ENCODE measurements around the gene GATA6.

The GATA6 gene

DNA sequence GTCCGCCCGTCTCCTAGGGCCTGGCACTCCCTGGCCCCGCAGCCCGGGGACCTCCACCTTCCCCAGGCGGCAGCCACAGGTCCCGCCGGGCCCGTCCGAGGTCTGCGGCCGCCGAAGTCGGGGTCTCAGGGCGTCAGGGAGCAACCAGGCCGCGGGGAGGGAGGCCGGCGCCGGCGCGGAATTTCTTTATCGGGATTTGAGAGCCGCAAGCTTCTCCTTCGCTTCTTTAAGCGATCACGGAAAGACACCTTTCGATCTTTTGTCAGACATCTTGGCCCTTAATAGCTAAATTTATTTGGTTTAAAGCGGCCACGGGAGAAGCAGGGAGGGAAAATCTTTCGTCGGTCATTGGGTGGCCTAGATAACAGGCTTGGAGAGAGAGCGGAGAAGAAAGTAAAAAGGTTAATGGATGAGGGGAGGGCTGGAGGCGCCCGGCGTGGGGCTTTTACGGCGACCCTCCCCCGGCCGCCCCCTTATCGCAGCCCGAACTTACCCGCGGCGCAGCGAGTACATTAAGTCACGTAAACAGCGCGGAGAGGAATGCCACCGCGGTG lies 4.3 kb upstream of the GATA6 start:
- in situ Hi-C loops (cut with MboI; ENCODE audit: low pct_unique_long_range_greater_than_20kb, low sequenced_read_pairs, unreplicated experiment): no loop called here
- no peak for TF ChIP-seq CTCF (IDR thresholded peaks at IDR 0.05; ENCODE audit: extremely low read depth, insufficient read depth, missing control alignments)
- DNase-seq (ENCODE audit: low spot score): no peak

DNA sequence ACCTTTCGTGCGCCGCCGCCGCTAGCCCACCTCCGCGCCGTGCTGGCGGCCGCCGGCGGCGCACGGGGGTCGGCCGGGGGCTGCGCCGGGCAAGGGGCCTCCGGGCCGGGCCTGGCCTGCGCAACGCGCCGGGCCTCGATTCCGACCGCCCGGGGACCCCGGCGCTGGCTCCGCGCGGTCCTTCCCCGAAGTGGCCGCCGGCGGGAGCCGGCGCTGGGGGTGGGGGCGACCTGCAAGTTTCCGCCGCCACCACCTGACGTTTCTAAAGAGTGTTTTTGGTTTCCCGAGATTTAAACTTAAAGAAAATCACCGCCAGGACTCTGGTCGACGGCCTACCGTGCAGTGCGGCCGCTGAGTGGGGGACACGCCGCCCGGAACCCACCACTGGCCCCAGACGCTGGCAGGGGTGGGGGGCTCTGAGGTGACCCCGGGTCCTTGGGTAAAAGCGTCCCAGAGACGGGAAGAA lies 3.8 kb upstream of the GATA6 start:
- in situ Hi-C loops (cut with MboI; ENCODE audit: low pct_unique_long_range_greater_than_20kb, low sequenced_read_pairs, unreplicated experiment): no loop called here
- TF ChIP-seq CTCF (IDR thresholded peaks at IDR 0.05; ENCODE audit: extremely low read depth, insufficient read depth, missing control alignments): no peak
- DNase-seq (ENCODE audit: low spot score): no peak

DNA sequence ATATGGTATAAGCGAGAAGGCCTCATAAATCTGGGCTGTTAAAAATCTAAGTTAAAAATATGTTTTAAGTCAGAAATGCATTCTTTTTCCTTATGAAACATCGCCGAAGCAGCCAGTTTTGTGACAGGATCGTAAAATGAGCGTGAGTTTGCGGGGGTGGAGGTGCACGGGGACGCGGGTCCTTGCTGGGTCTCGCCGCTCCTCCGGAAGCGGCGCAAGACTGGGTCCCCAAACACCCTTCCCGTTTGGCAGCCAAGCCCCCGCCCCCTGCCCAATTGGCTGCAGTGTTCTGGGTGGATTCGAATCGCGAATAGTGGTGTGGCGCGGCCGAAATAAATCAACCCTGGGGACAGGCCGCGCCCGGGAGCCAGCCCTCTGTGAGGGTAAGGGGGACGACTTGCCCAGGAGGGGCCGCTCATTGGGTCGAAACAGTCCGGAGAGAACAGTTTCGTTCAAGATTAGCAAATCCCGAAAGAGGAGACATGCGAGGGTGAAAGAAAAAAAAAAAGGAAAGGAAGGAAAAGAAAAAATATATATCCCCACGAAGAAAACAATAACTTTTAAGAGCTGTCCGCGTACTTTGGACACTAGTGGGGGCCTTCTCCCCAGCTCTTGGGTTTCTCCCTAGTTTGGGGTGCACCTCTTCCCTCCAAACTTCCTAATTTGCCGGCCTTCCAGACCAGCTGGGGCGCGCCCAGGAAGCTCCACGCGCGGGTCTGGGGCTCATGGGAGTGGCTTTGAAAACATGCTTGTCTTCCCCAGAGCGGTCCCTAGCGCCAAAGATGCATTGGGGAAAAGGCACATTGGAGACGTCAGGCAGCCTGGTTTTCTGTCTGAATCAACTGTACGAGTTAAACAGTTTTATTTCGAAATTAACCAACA lies 3.1 kb upstream of the GATA6 start:
- no peak for DNase-seq (ENCODE audit: low spot score)
- TF ChIP-seq CTCF (IDR thresholded peaks at IDR 0.05; ENCODE audit: extremely low read depth, insufficient read depth, missing control alignments): no peak
- in situ Hi-C loops (cut with MboI; ENCODE audit: low pct_unique_long_range_greater_than_20kb, low sequenced_read_pairs, unreplicated experiment): no loop called here

DNA sequence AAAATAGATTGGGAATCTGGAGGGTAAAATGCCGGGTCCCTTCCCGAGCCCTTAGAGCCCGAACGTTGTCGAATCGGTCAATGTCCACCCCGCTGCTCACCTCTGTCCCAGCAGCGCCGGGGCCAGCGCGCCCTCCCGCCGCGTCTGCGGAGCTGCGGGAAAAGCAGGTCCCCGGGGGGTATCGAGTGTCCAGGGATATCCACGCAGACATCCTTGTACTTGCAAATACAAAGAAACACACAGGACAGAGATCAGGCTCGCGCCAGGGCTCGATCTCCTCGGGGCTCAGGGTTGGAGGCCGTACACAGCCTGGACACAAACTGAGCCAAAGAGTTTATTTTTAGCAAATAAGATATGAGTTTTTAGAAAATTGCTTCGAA lies 2.3 kb upstream of the GATA6 start:
- no peak for DNase-seq (ENCODE audit: low spot score)
- in situ Hi-C loops (cut with MboI; ENCODE audit: low pct_unique_long_range_greater_than_20kb, low sequenced_read_pairs, unreplicated experiment): no loop called here
- no peak for TF ChIP-seq CTCF (IDR thresholded peaks at IDR 0.05; ENCODE audit: extremely low read depth, insufficient read depth, missing control alignments)

DNA sequence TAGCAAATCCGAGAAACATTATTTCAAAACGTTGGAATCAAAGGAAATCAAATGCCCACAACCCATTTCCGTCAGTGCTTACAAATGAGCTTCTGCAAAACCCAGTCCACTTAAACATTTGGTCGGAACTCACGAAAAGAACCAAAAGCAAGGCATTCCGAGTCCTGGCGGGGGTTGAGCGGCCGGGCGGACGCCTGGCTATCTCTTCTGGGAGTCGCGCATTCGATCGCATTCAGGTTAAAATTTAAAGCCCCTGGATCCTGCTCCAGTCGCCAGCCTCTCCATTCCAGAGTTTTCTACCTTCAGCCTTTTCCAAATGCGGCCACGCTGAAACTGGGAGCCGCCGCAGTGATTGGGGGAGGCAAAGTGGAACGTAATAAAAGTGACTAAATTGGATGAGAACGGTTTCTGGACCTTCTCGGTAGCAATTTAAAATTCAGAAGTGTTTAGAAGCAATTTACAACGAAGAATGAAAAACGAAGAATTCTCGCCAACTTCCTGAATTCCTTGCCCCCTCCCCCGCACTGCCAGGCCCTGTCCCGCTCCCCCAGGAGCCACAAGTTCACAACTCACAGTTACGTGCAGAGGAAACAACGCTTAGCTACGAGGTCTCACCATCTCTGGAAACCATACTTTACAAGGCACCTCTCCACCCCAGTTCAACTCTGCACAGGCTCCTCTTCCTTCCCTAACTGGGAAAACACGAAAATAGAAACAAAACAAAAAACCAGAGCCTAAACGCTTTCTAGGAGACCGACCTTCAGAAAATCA lies 1.7 kb upstream of the GATA6 start:
- TF ChIP-seq CTCF (IDR thresholded peaks at IDR 0.05; ENCODE audit: extremely low read depth, insufficient read depth, missing control alignments): no peak
- DNase-seq (ENCODE audit: low spot score): peak; percentile 45
- in situ Hi-C loops (cut with MboI; ENCODE audit: low pct_unique_long_range_greater_than_20kb, low sequenced_read_pairs, unreplicated experiment): no loop called here

- in situ Hi-C loops (cut with MboI; ENCODE audit: low pct_unique_long_range_greater_than_20kb, low sequenced_read_pairs, unreplicated experiment): no loop called here
- peak; percentile 45 for DNase-seq (ENCODE audit: low spot score)
- TF ChIP-seq CTCF (IDR thresholded peaks at IDR 0.05; ENCODE audit: extremely low read depth, insufficient read depth, missing control alignments): no peak
These were observed 948 bp upstream of the GATA6 start for GRCh38 chr18:22168360-22168921.

Data from GM13977 (cell line).